Activated CD4-positive, alpha-beta T cell treated with anti-CD3 and anti-CD28 coated beads, Interleukin-2, amount 10 ng/mL, durations not matched to agents 24 days and 14 days (primary cell): ENCODE results near the gene GUCY1A1. TPM values are rescaled to one million over a fixed set of nuclear protein-coding genes. Genes with fewer than 3 reads are reported as not detected.

ENCODE experiments used
- DNase-seq: peaks from one replicate; pipeline ENCODE4 v3.0.0; 2022
- H3K27ac Mint-ChIP-seq: one replicate; pipeline ENCODE4 v1.8.0; 2022; ENCODE audit warnings: mild to moderate bottlenecking, mixed read lengths
- H3K27me3 Mint-ChIP-seq: one replicate; pipeline ENCODE4 v1.8.0; 2022; ENCODE audit warnings: mixed read lengths
- H3K36me3 Mint-ChIP-seq: one replicate; pipeline ENCODE4 v1.8.0; 2022; ENCODE audit warnings: low read depth, mild to moderate bottlenecking, mixed read lengths
- H3K4me1 Mint-ChIP-seq: one replicate; pipeline ENCODE4 v1.8.0; 2021; ENCODE audit warnings: mixed read lengths
- H3K4me3 Mint-ChIP-seq: one replicate; pipeline ENCODE4 v1.8.0; 2022; ENCODE audit warnings: mild to moderate bottlenecking, moderate library complexity, mixed read lengths
- H3K9me3 Mint-ChIP-seq: one replicate; pipeline ENCODE4 v1.8.0; 2021; ENCODE audit warnings: mixed read lengths
- intact Hi-C: fragments of 100-400 bp; cut with micrococcal nuclease; formaldehyde crosslinking; loops from one replicate; pipeline ENCODE4 v1.15.1; 2023
- total RNA-seq: library from RNA; stranded (reverse); gene quantifications from 2 replicates; pipeline ENCODE4 v1.2.3, GENCODE V29; 2022

GUCY1A1 gene
- total RNA-seq, 1 donor from 2014 or later = not detected

GRCh38 chr4:155709918-155710317 is 43.3 kb downstream of the GUCY1A1 start:
- no peak for DNase-seq

GRCh38 chr4:155711556-155711955 is 44.9 kb downstream of the GUCY1A1 start:
- no peaks in the 10 kb centered on the region for H3K27me3 Mint-ChIP-seq
- no peaks in the 10 kb centered on the region for H3K36me3 Mint-ChIP-seq
- H3K4me3 Mint-ChIP-seq = no peak overlapping the region
- no peaks in the 10 kb centered on the region for H3K9me3 Mint-ChIP-seq
- intact Hi-C loops = no loop called here
- H3K4me1 Mint-ChIP-seq = no peaks in the 10 kb centered on the region
- DNase-seq = no peak
- no peak overlapping the region for H3K27ac Mint-ChIP-seq

More at GRCh38 chr4:155709918-155710317, 43.3 kb downstream of the GUCY1A1 start:
- Mint-ChIP-seq H3K4me3 (no peak overlapping the region), H3K36me3 (no peaks in the 10 kb centered on the region), H3K4me1 (no peaks in the 10 kb centered on the region), H3K9me3 (no peaks in the 10 kb centered on the region), H3K27ac (no peak overlapping the region), H3K27me3 (no peaks in the 10 kb centered on the region)
- intact Hi-C loops = no loop called here

DNA sequence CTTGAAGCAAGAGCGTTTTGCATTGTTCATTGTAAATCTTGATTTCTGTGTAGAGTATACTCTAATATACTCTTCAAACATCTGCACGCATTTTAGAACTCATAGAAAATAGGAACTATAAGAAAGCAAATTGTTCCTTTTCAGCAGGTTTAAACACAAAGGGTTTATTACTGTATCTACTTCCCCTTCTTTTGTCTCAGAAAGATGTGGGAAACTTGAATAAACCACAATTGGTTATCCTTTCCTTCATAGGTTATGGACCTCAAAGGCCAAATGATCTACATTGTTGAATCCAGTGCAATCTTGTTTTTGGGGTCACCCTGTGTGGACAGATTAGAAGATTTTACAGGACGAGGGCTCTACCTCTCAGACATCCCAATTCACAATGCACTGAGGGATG is 46.2 kb downstream of the GUCY1A1 start:
- DNase-seq = no peak
- Mint-ChIP-seq H3K4me3 (no peak overlapping the region), H3K9me3 (no peaks in the 10 kb centered on the region), H3K27me3 (no peaks in the 10 kb centered on the region), H3K27ac (no peak overlapping the region), H3K4me1 (no peaks in the 10 kb centered on the region), H3K36me3 (no peaks in the 10 kb centered on the region)
- intact Hi-C loops = no loop called here

GRCh38 chr4:155713911-155714310 is 47.3 kb downstream of the GUCY1A1 start:
- no peaks in the 10 kb centered on the region for H3K27me3 Mint-ChIP-seq
- intact Hi-C loops = no loop called here
- H3K9me3 Mint-ChIP-seq = no peaks in the 10 kb centered on the region
- H3K4me1 Mint-ChIP-seq = no peaks in the 10 kb centered on the region
- H3K4me3 Mint-ChIP-seq = no peak overlapping the region
- no peak for DNase-seq
- H3K36me3 Mint-ChIP-seq = no peaks in the 10 kb centered on the region
- H3K27ac Mint-ChIP-seq = no peak overlapping the region

DNA sequence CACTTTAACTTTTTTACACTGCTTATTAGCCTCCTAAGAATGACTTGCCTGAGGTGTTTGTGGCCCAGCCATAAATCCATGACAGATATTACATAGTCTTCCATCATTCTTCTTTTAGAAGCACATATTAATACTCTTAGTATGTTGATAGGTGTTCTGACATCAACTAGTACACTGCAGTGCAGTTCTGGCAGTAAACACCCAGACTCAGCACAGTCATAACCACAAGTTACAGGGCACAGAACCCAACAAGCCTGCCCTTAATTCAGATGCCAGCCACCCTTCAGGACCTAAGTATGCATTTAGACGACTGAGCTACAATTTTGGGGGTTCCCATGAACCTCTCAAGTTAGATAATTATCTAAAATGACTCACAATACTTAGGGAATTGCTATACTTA is 55.7 kb downstream of the GUCY1A1 start:
- Mint-ChIP-seq H3K27ac (no peak overlapping the region), H3K4me3 (no peak overlapping the region), H3K27me3 (peaks cover 2% of the 10 kb centered on the region), H3K4me1 (no peaks in the 10 kb centered on the region), H3K36me3 (no peaks in the 10 kb centered on the region), H3K9me3 (no peaks in the 10 kb centered on the region)
- intact Hi-C loops = no loop called here
- no peak for DNase-seq

- Mint-ChIP-seq H3K9me3 (no peaks in the 10 kb centered on the region), H3K4me1 (no peaks in the 10 kb centered on the region), H3K4me3 (no peak overlapping the region), H3K36me3 (no peaks in the 10 kb centered on the region), H3K27me3 (peaks cover 3% of the 10 kb centered on the region), H3K27ac (no peak overlapping the region)
- intact Hi-C loops = no loop called here
- DNase-seq = no peak
Observed at GRCh38 chr4:155722816-155723499, 56.3 kb downstream of the GUCY1A1 start.

DNA sequence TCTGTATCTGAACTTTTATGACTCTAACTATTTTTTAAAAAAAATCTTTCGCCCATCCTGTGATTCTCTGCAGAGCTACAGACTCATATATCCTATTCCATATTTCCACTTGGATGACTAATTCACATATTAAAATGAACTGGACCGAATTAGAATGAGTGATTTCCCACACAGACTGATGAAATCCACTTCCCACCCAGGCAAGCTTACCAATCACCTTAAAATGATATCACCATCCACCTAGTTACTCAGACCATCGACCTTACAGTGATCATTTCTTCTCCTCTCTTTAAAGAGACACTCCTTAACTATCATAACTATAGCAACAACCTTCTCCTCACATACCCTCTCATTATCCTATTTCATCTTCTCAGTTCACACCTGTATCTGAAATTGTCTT is 58.1 kb downstream of the GUCY1A1 start:
- Mint-ChIP-seq H3K27me3 (peaks cover 3% of the 10 kb centered on the region), H3K36me3 (no peaks in the 10 kb centered on the region), H3K27ac (no peak overlapping the region), H3K4me3 (no peak overlapping the region), H3K4me1 (no peaks in the 10 kb centered on the region), H3K9me3 (no peaks in the 10 kb centered on the region)
- no peak for DNase-seq
- intact Hi-C loops = no loop called here

GRCh38 chr4:155734065-155734464 is 67.4 kb downstream of the GUCY1A1 start:
- peaks cover 2% of the 10 kb centered on the region for H3K27me3 Mint-ChIP-seq
- H3K36me3 Mint-ChIP-seq = no peaks in the 10 kb centered on the region
- intact Hi-C loops = no loop called here
- H3K4me3 Mint-ChIP-seq = no peak overlapping the region
- H3K9me3 Mint-ChIP-seq = no peaks in the 10 kb centered on the region
- no peak overlapping the region for H3K27ac Mint-ChIP-seq
- no peaks in the 10 kb centered on the region for H3K4me1 Mint-ChIP-seq
- no peak for DNase-seq

- Mint-ChIP-seq H3K4me3 (no peak overlapping the region), H3K36me3 (no peaks in the 10 kb centered on the region), H3K9me3 (no peaks in the 10 kb centered on the region), H3K27ac (no peak overlapping the region), H3K27me3 (peaks cover 2% of the 10 kb centered on the region), H3K4me1 (no peaks in the 10 kb centered on the region)
- DNase-seq = no peak
- intact Hi-C loops = no loop called here
Observed at GRCh38 chr4:155734951-155735350, 68.3 kb downstream of the GUCY1A1 start.

DNA sequence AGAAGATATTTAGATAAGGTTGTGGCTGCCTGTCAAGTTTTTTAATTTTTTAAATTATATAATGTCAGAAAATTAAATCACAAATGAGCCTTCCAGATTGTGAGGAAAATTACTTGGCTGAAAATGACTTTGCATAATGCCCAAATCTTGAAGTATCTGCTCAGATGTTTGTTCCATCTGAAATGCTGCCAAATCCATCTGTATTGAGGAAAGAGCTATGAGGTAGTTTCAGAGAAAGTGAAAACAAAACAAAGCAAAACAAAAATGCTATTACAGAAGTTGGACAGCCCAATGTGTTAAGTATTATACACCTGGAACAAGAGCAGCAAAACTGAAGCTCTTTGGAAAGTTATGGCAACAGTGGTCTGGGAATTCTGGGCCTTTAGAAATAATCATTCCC is 68.8 kb downstream of the GUCY1A1 start:
- Mint-ChIP-seq H3K9me3 (no peaks in the 10 kb centered on the region), H3K27me3 (peaks cover 2% of the 10 kb centered on the region), H3K4me3 (no peak overlapping the region), H3K27ac (no peak overlapping the region), H3K36me3 (no peaks in the 10 kb centered on the region), H3K4me1 (no peaks in the 10 kb centered on the region)
- intact Hi-C loops = no loop called here
- DNase-seq = no peak

- H3K4me3 Mint-ChIP-seq = no peak overlapping the region
- H3K36me3 Mint-ChIP-seq = no peaks in the 10 kb centered on the region
- H3K27ac Mint-ChIP-seq = no peak overlapping the region
- DNase-seq = no peak
- H3K27me3 Mint-ChIP-seq = peaks cover 2% of the 10 kb centered on the region
- intact Hi-C loops = no loop called here
- no peaks in the 10 kb centered on the region for H3K9me3 Mint-ChIP-seq
- no peaks in the 10 kb centered on the region for H3K4me1 Mint-ChIP-seq
Observed at GRCh38 chr4:155738548-155738947, 71.9 kb downstream of the GUCY1A1 start.

- Mint-ChIP-seq H3K9me3 (no peaks in the 10 kb centered on the region), H3K4me3 (no peak overlapping the region), H3K27me3 (peaks cover 2% of the 10 kb centered on the region), H3K36me3 (no peaks in the 10 kb centered on the region), H3K27ac (no peak overlapping the region), H3K4me1 (no peaks in the 10 kb centered on the region)
- no peak for DNase-seq
- intact Hi-C loops = no loop called here
Observed at GRCh38 chr4:155741546-155741945, 74.9 kb downstream of the GUCY1A1 start.

GRCh38 chr4:155742310-155743015 is 75.8 kb downstream of the GUCY1A1 start:
- no peak for DNase-seq
- Mint-ChIP-seq H3K9me3 (no peaks in the 10 kb centered on the region), H3K4me3 (no peak overlapping the region), H3K27me3 (peaks cover 2% of the 10 kb centered on the region), H3K36me3 (no peaks in the 10 kb centered on the region), H3K27ac (no peak overlapping the region), H3K4me1 (no peaks in the 10 kb centered on the region)
- intact Hi-C loops = no loop called here

DNA sequence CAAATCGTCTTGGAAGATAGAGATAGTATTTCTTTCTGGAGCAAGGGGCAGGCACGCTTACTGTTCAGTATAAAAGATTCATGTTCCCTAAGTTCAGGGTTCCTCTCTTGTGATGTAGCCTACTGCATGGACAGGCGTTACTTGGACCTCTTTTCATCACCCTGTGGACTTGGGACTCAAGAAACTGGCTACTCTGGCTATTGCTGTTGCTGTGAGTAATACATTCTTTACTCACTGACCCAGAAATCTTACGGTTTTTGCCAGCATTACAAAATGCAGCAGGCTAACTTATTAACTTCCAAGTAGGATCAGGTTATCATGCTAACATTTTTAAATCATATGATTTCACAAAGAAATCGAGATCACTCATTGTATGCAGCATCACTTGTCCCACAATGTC is 79.3 kb downstream of the GUCY1A1 start:
- no peak overlapping the region for H3K4me3 Mint-ChIP-seq
- H3K9me3 Mint-ChIP-seq = no peaks in the 10 kb centered on the region

GRCh38 chr4:155748039-155748438 is 81.4 kb downstream of the GUCY1A1 start:
- intact Hi-C loops = no loop called here
- DNase-seq = no peak
- no peak overlapping the region for H3K4me3 Mint-ChIP-seq
- H3K27ac Mint-ChIP-seq = no peak overlapping the region
- H3K4me1 Mint-ChIP-seq = no peaks in the 10 kb centered on the region
- no peaks in the 10 kb centered on the region for H3K27me3 Mint-ChIP-seq
- no peaks in the 10 kb centered on the region for H3K9me3 Mint-ChIP-seq
- no peaks in the 10 kb centered on the region for H3K36me3 Mint-ChIP-seq

More for the DNA sequence above, 79.3 kb downstream of the GUCY1A1 start:
- no peak for DNase-seq
- Mint-ChIP-seq H3K27ac (no peak overlapping the region), H3K4me1 (no peaks in the 10 kb centered on the region), H3K36me3 (no peaks in the 10 kb centered on the region), H3K27me3 (no peaks in the 10 kb centered on the region)
- intact Hi-C loops = no loop called here
